KOPT-K1 (cell line): Measurements from ENCODE around the gene PRKCD.

Experiments used
- H3K27ac ChIP-seq: fragments of 200-600 bp; sonication (generic); 2 replicates; pipeline ENCODE4 v1.5.1; 2016; ENCODE audit warnings: antibody characterized with exemption, mild to moderate bottlenecking, low read depth, low read length; ENCODE audit not compliant: poor library complexity, severe bottlenecking
- H3K36me3 ChIP-seq: fragments of 200-600 bp; sonication (generic); 2 replicates; pipeline ENCODE4 v1.5.1; 2017; ENCODE audit warnings: antibody characterized with exemption, mild to moderate bottlenecking, low read length, moderate library complexity; ENCODE audit not compliant: insufficient read depth
- H3K9me3 ChIP-seq: fragments of 200-600 bp; sonication (generic); 2 replicates; pipeline ENCODE4 v1.5.1; 2017; ENCODE audit warnings: antibody characterized with exemption, low read length, mild to moderate bottlenecking; ENCODE audit not compliant: insufficient read depth, poor library complexity, severe bottlenecking

PRKCD gene

DNA sequence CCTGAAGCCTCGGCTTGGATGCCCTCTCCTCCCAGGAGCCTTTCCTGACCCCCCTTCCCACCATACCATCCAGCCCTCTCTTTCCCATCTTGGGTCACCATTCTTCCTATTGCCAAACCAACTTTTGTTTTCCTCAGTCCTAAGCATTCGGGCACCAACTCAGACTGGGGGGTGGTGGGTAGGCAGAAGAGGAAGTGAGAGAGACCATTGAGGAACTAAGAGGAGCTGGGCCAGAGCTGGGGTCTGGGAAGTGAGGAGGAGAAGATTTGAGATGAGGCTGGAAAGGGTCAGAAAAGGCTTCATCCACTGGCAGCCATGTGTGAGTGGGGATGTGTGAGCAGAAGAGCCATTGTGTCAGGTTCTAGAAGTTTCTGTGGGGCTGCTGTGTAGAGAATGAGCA lies 57.1 kb downstream of the PRKCD start:
- Histone ChIP-seq H3K36me3 (peaks cover 13% of the 10 kb centered on the region), H3K9me3 (no peaks in the 10 kb centered on the region), H3K27ac (no peak overlapping the region)

DNA sequence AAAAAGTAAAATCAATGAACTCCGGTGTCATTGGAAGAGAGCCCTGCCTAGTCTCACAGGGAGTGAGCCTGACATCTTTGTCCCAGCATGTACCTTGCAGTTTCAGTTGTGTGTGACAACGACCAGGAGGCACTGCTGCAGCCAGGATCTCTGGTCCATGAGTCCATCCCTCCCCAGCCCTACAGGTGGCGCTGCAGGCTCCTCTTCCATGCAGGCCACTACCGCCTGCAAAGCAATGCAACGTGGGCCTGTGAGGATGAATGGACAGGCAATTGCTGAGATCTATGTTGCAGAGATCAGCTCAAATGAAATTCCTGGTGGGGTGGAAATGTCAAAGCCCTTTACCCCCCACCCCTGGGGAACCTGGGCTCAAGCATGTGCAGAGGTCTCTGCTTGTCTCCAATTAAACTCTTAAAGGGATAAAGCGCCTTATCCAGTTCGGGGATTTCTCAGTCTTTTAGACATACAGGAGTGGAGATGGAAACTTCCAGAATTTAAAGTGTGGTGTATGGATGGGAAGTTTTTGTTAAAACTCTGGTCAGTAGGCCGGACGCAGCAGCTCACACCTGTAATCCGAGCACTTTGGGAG lies 59.0 kb downstream of the PRKCD start:
- Histone ChIP-seq H3K36me3 (peaks cover 32% of the 10 kb centered on the region), H3K9me3 (no peaks in the 10 kb centered on the region), H3K27ac (no peak overlapping the region)

GRCh38 chr3:53221345-53221744 lies 60.3 kb downstream of the PRKCD start:
- Histone ChIP-seq H3K27ac (no peak overlapping the region), H3K9me3 (no peaks in the 10 kb centered on the region), H3K36me3 (peaks cover 45% of the 10 kb centered on the region)

DNA sequence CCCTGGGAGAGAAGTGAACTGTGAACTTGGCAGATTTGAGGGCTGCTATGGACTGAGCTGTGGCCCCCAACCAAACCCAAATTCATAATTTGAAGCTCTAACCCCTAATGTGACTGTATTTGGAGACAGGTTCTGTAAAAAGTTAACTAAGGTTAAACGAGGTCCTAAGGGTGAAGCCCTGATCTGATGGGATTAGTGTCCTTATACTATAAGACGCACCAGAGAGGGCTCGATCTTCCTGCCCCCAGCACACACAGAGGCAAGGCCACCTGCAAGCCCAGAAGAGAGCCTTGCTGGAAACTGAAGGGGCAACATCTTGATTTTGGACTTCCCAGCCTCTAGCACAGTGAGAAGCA lies 60.8 kb downstream of the PRKCD start:
- peaks cover 50% of the 10 kb centered on the region for H3K36me3 ChIP-seq
- no peak overlapping the region for H3K27ac ChIP-seq
- no peaks in the 10 kb centered on the region for H3K9me3 ChIP-seq

- no peak overlapping the region for H3K27ac ChIP-seq
- peaks cover 55% of the 10 kb centered on the region for H3K36me3 ChIP-seq
These were observed 61.3 kb downstream of the PRKCD start for GRCh38 chr3:53222183-53222901.

DNA sequence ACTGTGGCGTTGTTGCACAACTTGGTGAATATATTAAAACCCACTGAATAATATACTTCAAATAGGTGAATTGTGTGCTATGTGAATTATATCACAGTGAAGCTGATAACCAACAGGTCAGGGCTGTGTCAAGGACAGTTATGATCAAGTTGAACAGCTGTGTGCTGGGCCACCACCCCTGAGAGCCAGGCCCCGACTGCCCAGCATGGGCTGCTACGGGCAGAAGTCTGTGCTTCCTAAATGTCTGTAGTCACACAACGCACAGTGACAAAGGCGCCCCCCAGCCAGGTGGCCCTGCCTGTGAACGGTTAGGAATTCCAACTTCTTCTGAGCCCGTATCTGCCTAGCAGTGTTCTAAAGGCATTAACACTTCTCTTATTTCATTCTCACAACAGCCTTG lies 62.0 kb downstream of the PRKCD start:
- Histone ChIP-seq H3K36me3 (peaks cover 62% of the 10 kb centered on the region), H3K9me3 (no peaks in the 10 kb centered on the region), H3K27ac (no peak overlapping the region)

More at GRCh38 chr3:53222183-53222901, 61.3 kb downstream of the PRKCD start:
- H3K9me3 ChIP-seq = no peaks in the 10 kb centered on the region

DNA sequence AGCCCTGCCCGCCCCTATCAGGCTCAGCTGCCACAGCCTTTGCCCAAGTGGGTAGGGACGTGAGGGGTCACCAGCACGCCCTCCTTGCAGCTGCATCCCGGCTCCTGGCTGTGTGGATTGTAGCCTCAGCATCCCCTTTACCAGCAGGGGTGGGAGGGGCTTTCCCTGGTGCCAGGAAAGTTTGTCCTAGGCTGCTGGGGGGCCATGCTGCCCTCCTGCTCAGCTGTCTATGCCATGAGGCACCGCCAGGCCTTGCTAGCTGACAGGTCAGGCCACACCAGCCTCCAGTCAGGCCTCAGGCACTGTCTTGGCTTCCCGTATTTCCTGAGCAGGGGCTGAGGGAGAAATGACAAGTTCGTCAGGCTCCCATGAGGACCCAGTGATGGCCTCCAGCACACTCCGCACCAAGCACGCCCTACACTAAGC lies 62.5 kb downstream of the PRKCD start:
- Histone ChIP-seq H3K27ac (no peak overlapping the region), H3K36me3 (peaks cover 67% of the 10 kb centered on the region), H3K9me3 (no peaks in the 10 kb centered on the region)

GRCh38 chr3:53224026-53224425 lies 63.0 kb downstream of the PRKCD start:
- no peaks in the 10 kb centered on the region for H3K9me3 ChIP-seq
- H3K36me3 ChIP-seq = peaks cover 72% of the 10 kb centered on the region
- H3K27ac ChIP-seq = no peak overlapping the region

DNA sequence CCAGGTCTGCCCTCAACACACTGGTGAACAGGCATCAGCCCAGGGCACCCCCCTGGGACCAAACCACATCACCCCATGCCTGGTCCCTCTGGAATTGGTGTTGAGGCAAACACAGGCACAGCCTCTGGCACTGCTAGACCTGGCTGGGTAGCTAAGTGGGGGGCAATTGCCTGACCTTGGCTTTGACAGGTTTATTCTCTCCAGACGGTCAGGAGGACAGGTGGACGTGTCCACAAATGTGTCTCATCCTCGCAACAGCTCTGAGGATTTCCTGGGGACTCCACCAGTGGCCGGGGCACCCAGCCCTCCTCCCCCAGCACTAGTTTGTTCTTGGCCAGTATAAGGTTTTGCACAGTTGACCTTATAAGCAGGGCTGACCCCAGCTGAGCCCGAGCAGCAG lies 63.5 kb downstream of the PRKCD start:
- H3K9me3 ChIP-seq = no peaks in the 10 kb centered on the region
- H3K27ac ChIP-seq = no peak overlapping the region
- H3K36me3 ChIP-seq = peaks cover 77% of the 10 kb centered on the region

DNA sequence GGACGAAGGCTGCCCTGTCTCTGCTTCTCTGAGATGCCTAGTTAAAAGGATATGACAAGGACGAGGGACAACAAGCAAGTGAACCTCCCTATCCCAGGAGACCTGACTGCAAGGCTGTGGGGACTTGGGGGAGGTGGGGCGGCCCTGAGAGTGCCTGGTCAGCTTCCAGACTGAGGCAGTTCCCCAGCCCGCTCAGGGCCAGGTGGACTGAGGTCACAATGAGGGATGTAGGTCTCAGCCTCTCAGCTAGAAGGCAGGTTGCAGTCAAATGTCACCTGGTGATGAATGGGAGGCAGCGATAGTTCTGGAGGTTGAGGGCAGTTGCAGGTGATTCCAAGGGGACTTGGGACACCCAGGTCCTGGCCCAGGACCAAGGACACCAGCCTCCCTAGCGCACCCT lies 64.2 kb downstream of the PRKCD start:
- Histone ChIP-seq H3K36me3 (peaks cover 84% of the 10 kb centered on the region), H3K9me3 (no peaks in the 10 kb centered on the region), H3K27ac (no peak overlapping the region)

- Histone ChIP-seq H3K27ac (no peak overlapping the region), H3K36me3 (peaks cover 88% of the 10 kb centered on the region), H3K9me3 (no peaks in the 10 kb centered on the region)
These were observed 64.6 kb downstream of the PRKCD start for GRCh38 chr3:53225651-53226050.

DNA sequence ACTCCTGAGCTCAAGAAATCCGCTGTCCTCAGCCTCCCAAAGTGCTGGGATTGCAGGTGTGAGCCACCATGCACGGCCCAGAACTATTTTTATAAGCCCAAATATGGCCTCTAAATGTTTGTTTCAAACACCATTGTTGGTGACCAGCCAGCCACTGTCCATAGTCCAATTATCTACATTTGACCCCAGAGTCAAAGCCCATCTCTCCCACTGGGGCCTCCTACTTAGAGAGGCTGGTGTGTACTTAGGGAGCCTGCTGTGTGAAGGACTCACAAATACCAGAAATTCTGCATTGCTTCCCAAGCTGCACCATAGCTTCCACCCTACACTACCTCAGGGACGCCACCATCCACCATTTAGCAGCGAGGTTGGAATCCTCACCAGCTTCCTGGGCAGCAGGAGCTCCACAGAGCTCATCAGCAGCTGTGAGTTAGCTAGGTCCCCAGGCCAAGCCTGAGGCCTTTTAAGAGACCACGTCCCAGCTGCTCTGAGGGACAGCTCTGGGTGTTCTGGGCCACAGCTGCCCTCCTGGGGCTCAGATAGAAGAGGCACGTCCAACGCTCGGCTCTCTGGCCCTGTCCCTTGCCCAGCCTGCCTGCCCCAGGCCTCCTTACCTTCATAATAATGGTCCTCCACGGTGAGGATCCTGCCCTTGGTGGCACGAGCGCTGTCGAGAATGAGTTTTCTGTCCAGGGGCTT lies 65.3 kb downstream of the PRKCD start:
- H3K27ac ChIP-seq = no peak overlapping the region
- no peaks in the 10 kb centered on the region for H3K9me3 ChIP-seq
- H3K36me3 ChIP-seq = peaks cover 95% of the 10 kb centered on the region

DNA sequence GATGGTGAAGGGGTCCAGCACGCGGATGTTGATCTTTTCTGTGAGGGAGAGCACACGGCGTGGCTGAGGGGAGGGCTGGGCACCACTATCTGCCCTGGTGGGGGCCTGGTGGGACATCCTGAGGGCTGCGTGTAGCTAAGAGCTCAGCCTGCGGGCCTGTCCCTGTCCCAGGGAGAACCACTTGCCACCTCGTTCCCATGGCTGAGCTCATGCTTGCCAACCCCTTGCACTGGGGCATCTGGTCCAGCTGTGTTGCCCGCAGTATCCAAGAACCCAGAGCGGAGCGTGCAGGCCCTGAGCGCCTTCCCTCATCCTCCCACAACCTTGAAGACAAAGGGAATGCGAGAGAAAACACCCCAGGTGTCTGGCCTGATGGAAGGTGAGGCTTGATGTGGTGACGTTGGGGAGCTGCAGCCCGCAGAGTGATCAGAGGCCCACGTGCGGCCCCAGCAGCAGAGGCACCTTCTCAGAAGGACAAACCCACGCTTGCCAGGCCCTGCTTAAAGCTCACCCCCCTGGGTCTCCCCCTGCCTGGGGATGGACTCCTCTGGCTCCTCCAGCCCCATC lies 65.9 kb downstream of the PRKCD start:
- Histone ChIP-seq H3K36me3 (peaks cover 100% of the 10 kb centered on the region), H3K27ac (no peak overlapping the region), H3K9me3 (no peaks in the 10 kb centered on the region)

DNA sequence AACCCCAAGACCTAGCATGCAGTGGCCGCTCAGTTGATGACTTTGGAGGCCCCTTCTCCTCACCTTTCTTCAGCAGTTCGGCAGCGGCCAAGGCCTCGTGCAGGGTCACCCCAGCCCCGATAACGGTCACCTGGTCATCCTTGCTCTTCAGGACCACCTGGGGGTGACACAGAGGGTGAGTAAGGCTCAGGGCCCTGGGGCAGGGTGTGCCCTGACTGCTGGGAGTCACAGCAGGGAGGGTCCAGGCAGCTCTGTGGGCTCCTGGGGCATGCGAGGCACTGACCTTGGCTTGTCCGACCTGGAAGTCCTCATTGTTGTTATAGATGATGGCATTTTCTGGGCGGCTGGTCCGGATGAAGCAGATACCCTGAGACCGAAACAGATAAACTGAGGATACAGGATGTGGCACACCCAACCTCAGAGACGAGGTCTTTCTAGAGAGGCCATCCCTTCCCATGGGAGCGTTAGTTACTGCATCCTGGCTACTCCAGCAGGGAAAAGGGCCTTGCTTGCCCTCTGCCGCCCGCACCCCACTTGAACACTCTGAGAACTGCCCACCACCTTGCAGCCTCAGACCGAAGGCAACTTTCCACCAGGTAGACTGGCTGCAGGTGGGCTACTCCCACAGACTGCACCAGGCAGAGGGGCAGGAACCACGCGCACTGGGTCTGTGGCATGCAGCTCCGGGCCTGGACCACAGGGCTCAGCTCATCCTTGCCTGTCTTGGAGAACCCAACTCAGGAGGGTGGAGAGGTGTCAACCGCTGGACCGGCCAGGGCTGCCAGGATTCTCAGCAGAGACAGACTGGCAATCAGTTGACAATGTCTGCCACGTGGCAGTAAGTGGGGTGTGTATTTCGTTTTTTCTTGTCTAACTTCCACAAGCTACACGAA lies 67.2 kb downstream of the PRKCD start:
- Histone ChIP-seq H3K27ac (no peak overlapping the region), H3K36me3 (peaks cover 100% of the 10 kb centered on the region), H3K9me3 (no peaks in the 10 kb centered on the region)

DNA sequence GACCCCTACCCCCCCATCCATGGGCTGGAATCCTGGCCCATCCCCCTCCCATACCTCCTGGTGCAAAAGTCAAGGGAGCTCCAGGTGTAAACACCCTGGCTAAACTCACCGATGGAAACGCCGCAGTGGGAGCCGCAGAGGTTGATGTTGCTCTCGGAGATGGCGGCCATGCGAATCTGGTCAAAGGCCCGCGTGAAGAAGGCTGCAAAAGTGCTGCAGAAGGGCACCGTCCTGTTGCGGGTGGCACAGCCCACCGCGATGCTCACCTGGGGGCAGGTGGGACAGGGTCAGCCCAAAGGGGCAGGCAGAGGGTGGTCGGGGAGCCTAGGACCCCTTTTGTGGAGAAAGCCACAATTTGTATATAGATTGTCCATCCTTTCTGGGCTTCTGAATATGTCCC lies 68.2 kb downstream of the PRKCD start:
- H3K9me3 ChIP-seq = no peaks in the 10 kb centered on the region
- peaks cover 100% of the 10 kb centered on the region for H3K36me3 ChIP-seq
- no peak overlapping the region for H3K27ac ChIP-seq
